ENCODE results near the gene PLAC8. TPM values are rescaled to one million over a fixed set of nuclear protein-coding genes. Genes with fewer than 3 reads are reported as not detected.
"Not testable (repeated sequence)": the region's sequence is repeated elsewhere in the genome, so short reads cannot be mapped to it uniquely, and the experiment has no call there.

Gene PLAC8
- total RNA-seq, 2 experiments from 2014 or later, result not detected

GRCh38 chr4:83046693-83047473, 67.6 kb downstream of the PLAC8 start:
- Histone ChIP-seq H3K4me1 (ENCODE audit: insufficient read depth, low read length, poor library complexity, severe bottlenecking) (no peaks in the 10 kb centered on the region), H3K9me3 (ENCODE audit: low read length) (no peaks in the 10 kb centered on the region), H2AFZ (ENCODE audit: low read length) (no peak overlapping the region), H3K9me2 (ENCODE audit: insufficient read depth, low read length) (no peaks in the 10 kb centered on the region), H3K79me2 (ENCODE audit: insufficient read depth, low read depth, low read length) (peaks cover 16% of the 10 kb centered on the region; the same call in 1 of the 2 replicates), H3K27ac (ENCODE audit: low read depth, low read length, poor library complexity, severe bottlenecking) (no peak overlapping the region), H3K4me2 (ENCODE audit: low read length) (no peak overlapping the region), H3K4me3 (ENCODE audit: low read depth, low read length, poor library complexity, severe bottlenecking) (no peak overlapping the region), H3K36me3 (ENCODE audit: insufficient read depth, low read length) (peaks cover 43% of the 10 kb centered on the region), H4K20me1 (ENCODE audit: insufficient read depth, low read length) (no peaks in the 10 kb centered on the region)
- BruUV-seq (replicated peaks), result no TSS peak
- TF ChIP-seq CTCF (conservative IDR thresholded peaks at IDR 0.05; ENCODE audit: low read length) (no peak), EZH2phosphoT487 (IDR thresholded peaks at IDR 0.05; ENCODE audit: borderline replicate concordance, low read depth, low read length) (no peak)
- intact Hi-C loops (cut with micrococcal nuclease; ENCODE audit: unreplicated experiment), result no loop called here
- ChIA-PET POLR2A (interaction anchor here (0.9 to 1.7 kb wide), 5 partner anchors 8 to 234 kb away, joined by 3 to 7 read pairs (median 3); partner anchors contain the start of gene COPS4), CTCF (ENCODE audit: unreplicated experiment) (no interaction called here)
- no peak for DNase-seq (ENCODE audit: low spot score)

- ChIA-PET POLR2A (interaction anchor here (2.3 kb wide), 1 partner anchor 9 kb away, joined by 9 read pairs; the partner anchor contains the start of gene COPS4), CTCF (ENCODE audit: unreplicated experiment) (no interaction called here)
- Histone ChIP-seq H3K9me2 (ENCODE audit: insufficient read depth, low read length) (no peaks in the 10 kb centered on the region), H3K27ac (ENCODE audit: low read depth, low read length, poor library complexity, severe bottlenecking) (no peak overlapping the region), H3K4me2 (ENCODE audit: low read length) (no peak overlapping the region), H3K4me3 (ENCODE audit: low read depth, low read length, poor library complexity, severe bottlenecking) (no peak overlapping the region), H3K79me2 (ENCODE audit: insufficient read depth, low read depth, low read length) (peaks cover 33% of the 10 kb centered on the region; the same call in 1 of the 2 replicates), H3K4me1 (ENCODE audit: insufficient read depth, low read length, poor library complexity, severe bottlenecking) (peaks cover 5% of the 10 kb centered on the region), H3K9me3 (ENCODE audit: low read length) (no peaks in the 10 kb centered on the region), H2AFZ (ENCODE audit: low read length) (no peak overlapping the region), H3K36me3 (ENCODE audit: insufficient read depth, low read length) (peaks cover 26% of the 10 kb centered on the region), H4K20me1 (ENCODE audit: insufficient read depth, low read length) (no peaks in the 10 kb centered on the region)
- BruUV-seq (replicated peaks), result no TSS peak
- no peak for TF ChIP-seq EZH2phosphoT487 (IDR thresholded peaks at IDR 0.05; ENCODE audit: borderline replicate concordance, low read depth, low read length)
- no peak for TF ChIP-seq CTCF (conservative IDR thresholded peaks at IDR 0.05; ENCODE audit: low read length)
- no peak for DNase-seq (ENCODE audit: low spot score)
- intact Hi-C loops (cut with micrococcal nuclease; ENCODE audit: unreplicated experiment), result no loop called here
These were observed 70.6 kb downstream of the PLAC8 start for GRCh38 chr4:83043801-83044407.

GRCh38 chr4:83043157-83043556, 71.4 kb downstream of the PLAC8 start:
- H4K20me1 ChIP-seq (ENCODE audit: insufficient read depth, low read length); H2AFZ ChIP-seq (ENCODE audit: low read length); intact Hi-C loops (cut with micrococcal nuclease; ENCODE audit: unreplicated experiment); H3K4me1 ChIP-seq (ENCODE audit: insufficient read depth, low read length, poor library complexity, severe bottlenecking); BruUV-seq (replicated peaks); H3K4me2 ChIP-seq (ENCODE audit: low read length); H3K9me2 ChIP-seq (ENCODE audit: insufficient read depth, low read length); POLR2A ChIA-PET; H3K4me3 ChIP-seq (ENCODE audit: low read depth, low read length, poor library complexity, severe bottlenecking); DNase-seq (ENCODE audit: low spot score); H3K27ac ChIP-seq (ENCODE audit: low read depth, low read length, poor library complexity, severe bottlenecking); H3K9me3 ChIP-seq (ENCODE audit: low read length); CTCF ChIA-PET (ENCODE audit: unreplicated experiment): not testable (repeated sequence)
- Histone ChIP-seq H3K79me2 (ENCODE audit: insufficient read depth, low read depth, low read length) (peaks cover 40% of the 10 kb centered on the region; the same call in 1 of the 2 replicates), H3K36me3 (ENCODE audit: insufficient read depth, low read length) (peaks cover 24% of the 10 kb centered on the region)

Measured in OCI-LY7 (cell line).